ENCODE measurements around the gene SLFN13.

DNA sequence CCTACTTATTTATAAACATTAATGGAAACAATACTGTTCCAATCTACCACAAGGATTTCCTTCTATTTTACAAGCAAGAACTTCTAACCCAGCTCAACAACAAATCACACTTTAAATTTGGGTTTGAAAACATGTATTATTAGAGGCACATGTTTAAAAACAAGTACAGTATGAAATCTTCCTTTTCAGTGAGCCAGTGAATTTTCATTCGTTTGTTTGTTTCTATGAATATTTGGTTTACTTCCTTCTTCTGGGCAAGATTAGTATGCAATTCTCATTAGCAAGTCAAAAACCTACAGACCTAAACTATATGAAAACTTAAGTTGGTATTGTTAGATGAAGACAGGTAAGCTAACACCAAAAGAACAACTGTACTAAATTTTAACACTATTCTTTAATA lies 42.0 kb downstream of the SLFN13 start:
- TF ChIP-seq, protein P1, sequence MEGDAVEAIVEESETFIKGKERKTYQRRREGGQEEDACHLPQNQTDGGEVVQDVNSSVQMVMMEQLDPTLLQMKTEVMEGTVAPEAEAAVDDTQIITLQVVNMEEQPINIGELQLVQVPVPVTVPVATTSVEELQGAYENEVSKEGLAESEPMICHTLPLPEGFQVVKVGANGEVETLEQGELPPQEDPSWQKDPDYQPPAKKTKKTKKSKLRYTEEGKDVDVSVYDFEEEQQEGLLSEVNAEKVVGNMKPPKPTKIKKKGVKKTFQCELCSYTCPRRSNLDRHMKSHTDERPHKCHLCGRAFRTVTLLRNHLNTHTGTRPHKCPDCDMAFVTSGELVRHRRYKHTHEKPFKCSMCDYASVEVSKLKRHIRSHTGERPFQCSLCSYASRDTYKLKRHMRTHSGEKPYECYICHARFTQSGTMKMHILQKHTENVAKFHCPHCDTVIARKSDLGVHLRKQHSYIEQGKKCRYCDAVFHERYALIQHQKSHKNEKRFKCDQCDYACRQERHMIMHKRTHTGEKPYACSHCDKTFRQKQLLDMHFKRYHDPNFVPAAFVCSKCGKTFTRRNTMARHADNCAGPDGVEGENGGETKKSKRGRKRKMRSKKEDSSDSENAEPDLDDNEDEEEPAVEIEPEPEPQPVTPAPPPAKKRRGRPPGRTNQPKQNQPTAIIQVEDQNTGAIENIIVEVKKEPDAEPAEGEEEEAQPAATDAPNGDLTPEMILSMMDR (IDR thresholded peaks at IDR 0.05; ENCODE audit: low read depth, low read length, missing input control), result no peak
- TF ChIP-seq RAD21 (IDR thresholded peaks at IDR 0.05), result no peak
- TF ChIP-seq, protein P2, sequence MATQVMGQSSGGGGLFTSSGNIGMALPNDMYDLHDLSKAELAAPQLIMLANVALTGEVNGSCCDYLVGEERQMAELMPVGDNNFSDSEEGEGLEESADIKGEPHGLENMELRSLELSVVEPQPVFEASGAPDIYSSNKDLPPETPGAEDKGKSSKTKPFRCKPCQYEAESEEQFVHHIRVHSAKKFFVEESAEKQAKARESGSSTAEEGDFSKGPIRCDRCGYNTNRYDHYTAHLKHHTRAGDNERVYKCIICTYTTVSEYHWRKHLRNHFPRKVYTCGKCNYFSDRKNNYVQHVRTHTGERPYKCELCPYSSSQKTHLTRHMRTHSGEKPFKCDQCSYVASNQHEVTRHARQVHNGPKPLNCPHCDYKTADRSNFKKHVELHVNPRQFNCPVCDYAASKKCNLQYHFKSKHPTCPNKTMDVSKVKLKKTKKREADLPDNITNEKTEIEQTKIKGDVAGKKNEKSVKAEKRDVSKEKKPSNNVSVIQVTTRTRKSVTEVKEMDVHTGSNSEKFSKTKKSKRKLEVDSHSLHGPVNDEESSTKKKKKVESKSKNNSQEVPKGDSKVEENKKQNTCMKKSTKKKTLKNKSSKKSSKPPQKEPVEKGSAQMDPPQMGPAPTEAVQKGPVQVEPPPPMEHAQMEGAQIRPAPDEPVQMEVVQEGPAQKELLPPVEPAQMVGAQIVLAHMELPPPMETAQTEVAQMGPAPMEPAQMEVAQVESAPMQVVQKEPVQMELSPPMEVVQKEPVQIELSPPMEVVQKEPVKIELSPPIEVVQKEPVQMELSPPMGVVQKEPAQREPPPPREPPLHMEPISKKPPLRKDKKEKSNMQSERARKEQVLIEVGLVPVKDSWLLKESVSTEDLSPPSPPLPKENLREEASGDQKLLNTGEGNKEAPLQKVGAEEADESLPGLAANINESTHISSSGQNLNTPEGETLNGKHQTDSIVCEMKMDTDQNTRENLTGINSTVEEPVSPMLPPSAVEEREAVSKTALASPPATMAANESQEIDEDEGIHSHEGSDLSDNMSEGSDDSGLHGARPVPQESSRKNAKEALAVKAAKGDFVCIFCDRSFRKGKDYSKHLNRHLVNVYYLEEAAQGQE (IDR thresholded peaks at IDR 0.05), result no peak
- TF ChIP-seq, protein P3, sequence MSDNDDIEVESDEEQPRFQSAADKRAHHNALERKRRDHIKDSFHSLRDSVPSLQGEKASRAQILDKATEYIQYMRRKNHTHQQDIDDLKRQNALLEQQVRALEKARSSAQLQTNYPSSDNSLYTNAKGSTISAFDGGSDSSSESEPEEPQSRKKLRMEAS (IDR thresholded peaks at IDR 0.05), result no peak
- TF ChIP-seq SP1 (IDR thresholded peaks at IDR 0.05), result no peak
- TF ChIP-seq YY1 (IDR thresholded peaks at IDR 0.05), result no peak
- TF ChIP-seq TAF1 (conservative IDR thresholded peaks at IDR 0.05), result no peak
- no peak for TF ChIP-seq GABPA (IDR thresholded peaks at IDR 0.05 in 1 of 2, conservative IDR thresholded peaks at IDR 0.05 in 1 of 2)
- no peak for TF ChIP-seq FOXA1 (IDR thresholded peaks at IDR 0.05)
- no peak for TF ChIP-seq EGR1 (IDR thresholded peaks at IDR 0.05; ENCODE audit: low read depth in 2 of 2)
- TF ChIP-seq, protein P4, sequence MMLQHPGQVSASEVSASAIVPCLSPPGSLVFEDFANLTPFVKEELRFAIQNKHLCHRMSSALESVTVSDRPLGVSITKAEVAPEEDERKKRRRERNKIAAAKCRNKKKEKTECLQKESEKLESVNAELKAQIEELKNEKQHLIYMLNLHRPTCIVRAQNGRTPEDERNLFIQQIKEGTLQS (IDR thresholded peaks at IDR 0.05), result no peak
- TF ChIP-seq JUND (IDR thresholded peaks at IDR 0.05), result no peak

All from liver (tissue), 3 donors.